GM23338 (cell line): ENCODE data around the gene CSRP2. TPM values are rescaled to one million over a fixed set of nuclear protein-coding genes. Genes with fewer than 3 reads are reported as not detected.
A peak's percentile ranks its signal among the peaks of the same experiment; 100 is the strongest.

Experiments used
- ATAC-seq: fragments of 200-7000 bp; cut with Tn5 transposase; 3 replicates; pipeline ENCODE4 v1.9.1; 2020
- DNase-seq: peaks from one replicate; pipeline ENCODE4 v3.0.0-alpha.2; 2015; ENCODE audit warnings: low spot score
- H2AFZ ChIP-seq: fragments of 200-600 bp; sonication (generic); 2 replicates; pipeline ENCODE4 v1.8.0; 2016; ENCODE audit warnings: antibody characterized with exemption, mild to moderate bottlenecking, moderate library complexity
- H3F3A ChIP-seq: fragments of 200-600 bp; sonication (generic); replicated peaks from 2 replicates; pipeline ENCODE4 v1.8.0; 2017; ENCODE audit warnings: antibody characterized with exemption, mixed run types, low read depth
- H3K27ac ChIP-seq: fragments of 200-600 bp; sonication (generic); 2 replicates; pipeline ENCODE4 v1.6.1; 2016; ENCODE audit warnings: low read depth
- H3K27me3 ChIP-seq: fragments of 200-600 bp; sonication (generic); 2 replicates; pipeline ENCODE4 v1.8.0; 2016; ENCODE audit warnings: mild to moderate bottlenecking, mixed run types, moderate library complexity; ENCODE audit not compliant: insufficient read depth
- H3K36me3 ChIP-seq: fragments of 200-600 bp; sonication (generic); 2 replicates; pipeline ENCODE4 v1.8.0; 2016; ENCODE audit warnings: mild to moderate bottlenecking; ENCODE audit not compliant: insufficient read depth
- H3K4me1 ChIP-seq: fragments of 200-600 bp; sonication (generic); 2 replicates; pipeline ENCODE4 v1.8.0; 2016; ENCODE audit warnings: mild to moderate bottlenecking, moderate library complexity; ENCODE audit not compliant: insufficient read depth
- H3K4me2 ChIP-seq: fragments of 200-600 bp; sonication (generic); 2 replicates; pipeline ENCODE4 v1.7.1; 2017; ENCODE audit warnings: mixed run types
- H3K4me3 ChIP-seq: fragments of 200-600 bp; sonication (generic); 2 replicates; pipeline ENCODE4 v1.6.1; 2016; ENCODE audit warnings: mixed run types
- H3K79me2 ChIP-seq: fragments of 200-600 bp; sonication (generic); replicated peaks from 2 replicates; pipeline ENCODE4 v1.8.0; 2017; ENCODE audit warnings: mild to moderate bottlenecking; ENCODE audit not compliant: insufficient read depth
- H3K9me2 ChIP-seq: fragments of 200-600 bp; sonication (generic); 2 replicates; pipeline ENCODE4 v1.8.0; 2017; ENCODE audit not compliant: insufficient read depth
- H4K20me1 ChIP-seq: fragments of 200-600 bp; sonication (generic); replicated peaks from 2 replicates; pipeline ENCODE4 v1.8.0; 2017; ENCODE audit warnings: mild to moderate bottlenecking; ENCODE audit not compliant: insufficient read depth
- H3K27ac Mint-ChIP-seq: 2 replicates; pipeline ENCODE4 v1.8.0; 2020; ENCODE audit warnings: inconsistent platforms, mild to moderate bottlenecking, moderate library complexity, mixed read lengths
- H3K27me3 Mint-ChIP-seq: 3 replicates; pipeline ENCODE4 v1.8.0; 2022; ENCODE audit warnings: low read depth, mild to moderate bottlenecking, moderate library complexity, mixed read lengths, inconsistent platforms; ENCODE audit not compliant: insufficient read depth, poor library complexity
- H3K36me3 Mint-ChIP-seq: 3 replicates; pipeline ENCODE4 v1.8.0; 2021; ENCODE audit warnings: low read depth, mild to moderate bottlenecking, inconsistent platforms, moderate library complexity, mixed read lengths
- H3K4me1 Mint-ChIP-seq: 3 replicates; pipeline ENCODE4 v1.8.0; 2020; ENCODE audit warnings: mild to moderate bottlenecking, inconsistent platforms, mixed read lengths
- H3K4me3 Mint-ChIP-seq: 3 replicates; pipeline ENCODE4 v1.8.0; 2021; ENCODE audit warnings: moderate library complexity, mild to moderate bottlenecking, inconsistent platforms, mixed read lengths
- H3K9me3 Mint-ChIP-seq: 3 replicates; pipeline ENCODE4 v1.8.0; 2020; ENCODE audit warnings: moderate library complexity, mild to moderate bottlenecking, inconsistent platforms, mixed read lengths
- EZH2 ChIP-seq: fragments of 200-600 bp; sonication (generic); IDR thresholded peaks from one replicate; pipeline ENCODE4 v1.8.0; 2017; ENCODE audit warnings: antibody characterized with exemption, mild to moderate bottlenecking, low read depth; ENCODE audit not compliant: unreplicated experiment
- NANOG ChIP-seq: IDR thresholded peaks from 2 replicates; pipeline ENCODE4 v1.6.1; 2016; ENCODE audit warnings: antibody characterized with exemption, borderline replicate concordance
- POLR2AphosphoS5 ChIP-seq: IDR thresholded peaks from 2 replicates; pipeline ENCODE4 v1.6.1; 2016; ENCODE audit warnings: antibody characterized with exemption, low read depth
- ZNF331 ChIP-seq: fragments of 250-450 bp; sonication (Bioruptor Pico); IDR thresholded peaks from 2 replicates; pipeline ENCODE4 v1.5.0; 2020; ENCODE audit warnings: low read depth, mild to moderate bottlenecking, moderate library complexity
- polyA plus RNA-seq: library from polyadenylated mRNA; unstranded; fragments of >200 nt; fragmentation: Nextera tagmentation; extraction: Ambion mirVana; gene quantifications from 2 replicates; pipeline ENCODE4 v1.2.1, GENCODE V29; 2016
- total RNA-seq: library from RNA; depleted of rRNA; stranded (reverse); fragments of >200 nt; shearing (Covaris generic); gene quantifications from 2 replicates; pipeline ENCODE4 v1.2.3, GENCODE V29; 2014
- TF ChIP-seq, protein P1 (sequence below): fragments of 250-450 bp; sonication (Bioruptor Pico); IDR thresholded peaks from 2 replicates; pipeline ENCODE4 v1.5.0; 2020; ENCODE audit warnings: mild to moderate bottlenecking, moderate library complexity
- TF ChIP-seq, protein P2 (sequence below): IDR thresholded peaks from 2 replicates; pipeline ENCODE4 v1.6.1; 2016; ENCODE audit warnings: antibody characterized with exemption
- TF ChIP-seq, protein P3 (sequence below), 2 experiments: fragments of 200-600 bp in 1 of 2; sonication (generic) in 1 of 2; conservative IDR thresholded peaks; 2 replicates each; pipeline versions ENCODE4 v1.5.1 to v1.6.1; 2016 to 2017; ENCODE audit warnings: antibody characterized with exemption in 2 of 2, low read depth in 2 of 2, mild to moderate bottlenecking in 2 of 2, moderate library complexity in 1 of 2

CSRP2 gene
- total and polyA plus RNA-seq, 2 experiments from 2014 or later: 166 to 315 TPM

DNA sequence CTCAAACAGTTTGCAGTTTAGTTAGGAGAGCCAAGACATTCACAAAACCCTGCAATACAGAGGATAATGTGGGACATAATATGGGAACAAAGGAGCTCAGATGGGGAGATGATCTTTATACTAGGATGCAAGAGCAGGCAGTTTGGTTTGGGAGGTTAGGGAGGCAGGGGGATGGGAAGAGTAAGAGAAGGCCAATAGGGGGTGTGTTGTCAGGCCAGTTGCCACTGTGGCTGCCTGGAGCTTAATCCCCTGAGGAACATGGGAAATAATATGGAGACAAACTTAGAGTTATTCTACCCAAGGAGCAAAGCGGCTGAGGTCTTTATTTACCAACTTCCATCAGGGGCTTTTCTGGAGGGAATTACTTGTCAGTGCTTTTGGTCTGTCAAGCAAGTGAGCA lies 10.0 kb upstream of the CSRP2 start (continued):
- TF ChIP-seq, protein P1, sequence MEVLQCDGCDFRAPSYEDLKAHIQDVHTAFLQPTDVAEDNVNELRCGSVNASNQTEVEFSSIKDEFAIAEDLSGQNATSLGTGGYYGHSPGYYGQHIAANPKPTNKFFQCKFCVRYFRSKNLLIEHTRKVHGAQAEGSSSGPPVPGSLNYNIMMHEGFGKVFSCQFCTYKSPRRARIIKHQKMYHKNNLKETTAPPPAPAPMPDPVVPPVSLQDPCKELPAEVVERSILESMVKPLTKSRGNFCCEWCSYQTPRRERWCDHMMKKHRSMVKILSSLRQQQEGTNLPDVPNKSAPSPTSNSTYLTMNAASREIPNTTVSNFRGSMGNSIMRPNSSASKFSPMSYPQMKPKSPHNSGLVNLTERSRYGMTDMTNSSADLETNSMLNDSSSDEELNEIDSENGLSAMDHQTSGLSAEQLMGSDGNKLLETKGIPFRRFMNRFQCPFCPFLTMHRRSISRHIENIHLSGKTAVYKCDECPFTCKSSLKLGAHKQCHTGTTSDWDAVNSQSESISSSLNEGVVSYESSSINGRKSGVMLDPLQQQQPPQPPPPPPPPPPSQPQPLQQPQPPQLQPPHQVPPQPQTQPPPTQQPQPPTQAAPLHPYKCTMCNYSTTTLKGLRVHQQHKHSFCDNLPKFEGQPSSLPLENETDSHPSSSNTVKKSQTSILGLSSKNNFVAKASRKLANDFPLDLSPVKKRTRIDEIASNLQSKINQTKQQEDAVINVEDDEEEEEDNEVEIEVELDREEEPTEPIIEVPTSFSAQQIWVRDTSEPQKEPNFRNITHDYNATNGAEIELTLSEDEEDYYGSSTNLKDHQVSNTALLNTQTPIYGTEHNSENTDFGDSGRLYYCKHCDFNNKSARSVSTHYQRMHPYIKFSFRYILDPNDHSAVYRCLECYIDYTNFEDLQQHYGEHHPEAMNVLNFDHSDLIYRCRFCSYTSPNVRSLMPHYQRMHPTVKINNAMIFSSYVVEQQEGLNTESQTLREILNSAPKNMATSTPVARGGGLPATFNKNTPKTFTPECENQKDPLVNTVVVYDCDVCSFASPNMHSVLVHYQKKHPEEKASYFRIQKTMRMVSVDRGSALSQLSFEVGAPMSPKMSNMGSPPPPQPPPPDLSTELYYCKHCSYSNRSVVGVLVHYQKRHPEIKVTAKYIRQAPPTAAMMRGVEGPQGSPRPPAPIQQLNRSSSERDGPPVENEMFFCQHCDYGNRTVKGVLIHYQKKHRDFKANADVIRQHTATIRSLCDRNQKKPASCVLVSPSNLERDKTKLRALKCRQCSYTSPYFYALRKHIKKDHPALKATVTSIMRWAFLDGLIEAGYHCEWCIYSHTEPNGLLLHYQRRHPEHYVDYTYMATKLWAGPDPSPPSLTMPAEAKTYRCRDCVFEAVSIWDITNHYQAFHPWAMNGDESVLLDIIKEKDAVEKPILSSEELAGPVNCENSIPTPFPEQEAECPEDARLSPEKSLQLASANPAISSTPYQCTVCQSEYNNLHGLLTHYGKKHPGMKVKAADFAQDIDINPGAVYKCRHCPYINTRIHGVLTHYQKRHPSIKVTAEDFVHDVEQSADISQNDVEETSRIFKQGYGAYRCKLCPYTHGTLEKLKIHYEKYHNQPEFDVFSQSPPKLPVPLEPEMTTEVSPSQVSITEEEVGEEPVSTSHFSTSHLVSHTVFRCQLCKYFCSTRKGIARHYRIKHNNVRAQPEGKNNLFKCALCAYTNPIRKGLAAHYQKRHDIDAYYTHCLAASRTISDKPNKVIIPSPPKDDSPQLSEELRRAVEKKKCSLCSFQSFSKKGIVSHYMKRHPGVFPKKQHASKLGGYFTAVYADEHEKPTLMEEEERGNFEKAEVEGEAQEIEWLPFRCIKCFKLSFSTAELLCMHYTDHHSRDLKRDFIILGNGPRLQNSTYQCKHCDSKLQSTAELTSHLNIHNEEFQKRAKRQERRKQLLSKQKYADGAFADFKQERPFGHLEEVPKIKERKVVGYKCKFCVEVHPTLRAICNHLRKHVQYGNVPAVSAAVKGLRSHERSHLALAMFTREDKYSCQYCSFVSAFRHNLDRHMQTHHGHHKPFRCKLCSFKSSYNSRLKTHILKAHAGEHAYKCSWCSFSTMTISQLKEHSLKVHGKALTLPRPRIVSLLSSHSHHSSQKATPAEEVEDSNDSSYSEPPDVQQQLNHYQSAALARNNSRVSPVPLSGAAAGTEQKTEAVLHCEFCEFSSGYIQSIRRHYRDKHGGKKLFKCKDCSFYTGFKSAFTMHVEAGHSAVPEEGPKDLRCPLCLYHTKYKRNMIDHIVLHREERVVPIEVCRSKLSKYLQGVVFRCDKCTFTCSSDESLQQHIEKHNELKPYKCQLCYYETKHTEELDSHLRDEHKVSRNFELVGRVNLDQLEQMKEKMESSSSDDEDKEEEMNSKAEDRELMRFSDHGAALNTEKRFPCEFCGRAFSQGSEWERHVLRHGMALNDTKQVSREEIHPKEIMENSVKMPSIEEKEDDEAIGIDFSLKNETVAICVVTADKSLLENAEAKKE (CRISPR knock-in tag): no peak
- TF ChIP-seq EZH2 (no peak), POLR2AphosphoS5 (no peak)
- TF ChIP-seq, protein P2, sequence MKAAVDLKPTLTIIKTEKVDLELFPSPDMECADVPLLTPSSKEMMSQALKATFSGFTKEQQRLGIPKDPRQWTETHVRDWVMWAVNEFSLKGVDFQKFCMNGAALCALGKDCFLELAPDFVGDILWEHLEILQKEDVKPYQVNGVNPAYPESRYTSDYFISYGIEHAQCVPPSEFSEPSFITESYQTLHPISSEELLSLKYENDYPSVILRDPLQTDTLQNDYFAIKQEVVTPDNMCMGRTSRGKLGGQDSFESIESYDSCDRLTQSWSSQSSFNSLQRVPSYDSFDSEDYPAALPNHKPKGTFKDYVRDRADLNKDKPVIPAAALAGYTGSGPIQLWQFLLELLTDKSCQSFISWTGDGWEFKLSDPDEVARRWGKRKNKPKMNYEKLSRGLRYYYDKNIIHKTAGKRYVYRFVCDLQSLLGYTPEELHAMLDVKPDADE: no peak

DNA sequence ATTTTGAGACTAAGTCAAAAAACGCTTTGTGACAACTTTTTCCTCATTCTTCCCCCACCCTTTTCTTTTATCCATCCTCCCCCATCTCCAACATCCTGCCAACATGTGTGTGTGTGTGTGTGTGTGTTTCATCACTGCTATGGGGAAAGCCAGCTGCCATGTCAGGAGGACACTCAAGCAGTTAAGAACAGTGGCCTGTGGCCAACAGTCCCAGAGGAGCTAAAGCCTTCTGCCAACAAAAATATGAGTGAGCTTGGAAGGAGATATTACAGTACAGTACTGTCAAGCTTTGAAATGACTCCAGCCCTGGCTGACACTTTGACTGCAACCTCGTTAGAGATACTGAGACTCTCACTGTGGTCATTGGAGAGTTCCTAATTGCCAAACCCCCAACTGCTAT lies 5.0 kb upstream of the CSRP2 start:
- no peaks in the 10 kb centered on the region for H4K20me1 ChIP-seq
- H3K27me3 Mint-ChIP-seq: peaks cover 9% of the 10 kb centered on the region
- H3F3A ChIP-seq: no peaks in the 10 kb centered on the region
- no peaks in the 10 kb centered on the region for H3K27me3 ChIP-seq
- DNase-seq (no peak), ATAC-seq (no peak)
- no peak overlapping the region for H3K4me3 ChIP-seq
- peaks cover 16% of the 10 kb centered on the region for H3K4me1 Mint-ChIP-seq
- H3K36me3 Mint-ChIP-seq: no peaks in the 10 kb centered on the region; the same call in 2 of the 3 replicates
- no peaks in the 10 kb centered on the region for H3K79me2 ChIP-seq
- H3K27ac ChIP-seq: no peak overlapping the region
- H3K36me3 ChIP-seq: no peaks in the 10 kb centered on the region
- peaks cover 6% of the 10 kb centered on the region for H3K4me1 ChIP-seq
- no peaks in the 10 kb centered on the region for H3K9me2 ChIP-seq
- no peak overlapping the region for H3K27ac Mint-ChIP-seq
- no peak overlapping the region for H3K4me3 Mint-ChIP-seq
- H2AFZ ChIP-seq: 0 out of 2 replicates have a peak overlapping the region, but pooled peaks have one; percentile 60
- H3K9me3 Mint-ChIP-seq: no peaks in the 10 kb centered on the region
- no peak overlapping the region for H3K4me2 ChIP-seq
- TF ChIP-seq, protein P3, sequence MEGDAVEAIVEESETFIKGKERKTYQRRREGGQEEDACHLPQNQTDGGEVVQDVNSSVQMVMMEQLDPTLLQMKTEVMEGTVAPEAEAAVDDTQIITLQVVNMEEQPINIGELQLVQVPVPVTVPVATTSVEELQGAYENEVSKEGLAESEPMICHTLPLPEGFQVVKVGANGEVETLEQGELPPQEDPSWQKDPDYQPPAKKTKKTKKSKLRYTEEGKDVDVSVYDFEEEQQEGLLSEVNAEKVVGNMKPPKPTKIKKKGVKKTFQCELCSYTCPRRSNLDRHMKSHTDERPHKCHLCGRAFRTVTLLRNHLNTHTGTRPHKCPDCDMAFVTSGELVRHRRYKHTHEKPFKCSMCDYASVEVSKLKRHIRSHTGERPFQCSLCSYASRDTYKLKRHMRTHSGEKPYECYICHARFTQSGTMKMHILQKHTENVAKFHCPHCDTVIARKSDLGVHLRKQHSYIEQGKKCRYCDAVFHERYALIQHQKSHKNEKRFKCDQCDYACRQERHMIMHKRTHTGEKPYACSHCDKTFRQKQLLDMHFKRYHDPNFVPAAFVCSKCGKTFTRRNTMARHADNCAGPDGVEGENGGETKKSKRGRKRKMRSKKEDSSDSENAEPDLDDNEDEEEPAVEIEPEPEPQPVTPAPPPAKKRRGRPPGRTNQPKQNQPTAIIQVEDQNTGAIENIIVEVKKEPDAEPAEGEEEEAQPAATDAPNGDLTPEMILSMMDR (conservative IDR thresholded peaks at IDR 0.05; ENCODE audit: low read depth in 2 of 2): no peak
- no peak for TF ChIP-seq NANOG
- TF ChIP-seq EZH2: no peak
- TF ChIP-seq POLR2AphosphoS5: no peak
- TF ChIP-seq, protein P2: no peak
- TF ChIP-seq ZNF331: no peak
